Thoracic aorta (tissue), 2 donors: Measurements from ENCODE around the gene FURIN. TPM values are rescaled to one million over a fixed set of nuclear protein-coding genes. Genes with fewer than 3 reads are reported as not detected.
A peak's percentile ranks its signal among the peaks of the same experiment; 100 is the strongest.

Source experiments
- ATAC-seq: fragments of 150-250 bp; one replicate; pipeline ENCODE4 v1.8.0; 2017; ENCODE audit warnings: low read depth; ENCODE audit not compliant: insufficient number of reproducible peaks, low FRiP score
- DNase-seq: peaks from one replicate; pipeline ENCODE4 v3.0.0-alpha.2; 2020; ENCODE audit warnings: low spot score
- H3K27ac ChIP-seq, 2 donors: fragments of 200-600 bp; sonication (generic); 1 replicate in 1 of 2; 2 replicates in 1 of 2; pipeline ENCODE4 v1.5.1; 2016; ENCODE audit warnings: mild to moderate bottlenecking in 2 of 2, moderate library complexity in 2 of 2
- H3K27me3 ChIP-seq: fragments of 200-600 bp; sonication (generic); replicated peaks from 2 replicates; pipeline ENCODE4 v1.6.0; 2016; ENCODE audit warnings: mild to moderate bottlenecking; ENCODE audit not compliant: insufficient read depth
- H3K36me3 ChIP-seq: fragments of 200-600 bp; sonication (generic); one replicate; pipeline ENCODE4 v1.5.1; 2016
- H3K4me1 ChIP-seq, 2 donors: fragments of 200-600 bp; sonication (generic); 1 replicate in 1 of 2; 2 replicates in 1 of 2; pipeline versions ENCODE4 v1.5.1 to v1.6.0; 2016; ENCODE audit warnings: low read depth in 2 of 2, mild to moderate bottlenecking in 1 of 2; ENCODE audit not compliant: control insufficient read depth in 1 of 2
- H3K4me3 ChIP-seq: fragments of 200-600 bp; sonication (generic); 2 replicates; pipeline ENCODE4 v1.5.1; 2016; ENCODE audit warnings: mild to moderate bottlenecking
- H3K9me3 ChIP-seq: fragments of 200-600 bp; sonication (generic); 2 replicates; pipeline ENCODE4 v1.5.1; 2016
- total RNA-seq, 2 donors: library from RNA; depleted of rRNA; stranded (reverse); fragments of >200 nt; gene quantifications; one replicate each; pipeline versions ENCODE4 v1.1.0 to v1.2.3, GENCODE V29; 2016
- TF ChIP-seq, protein P1 (sequence below): fragments of 200-600 bp; sonication (generic); IDR thresholded peaks from one replicate; pipeline ENCODE4 v1.5.1; 2019; ENCODE audit warnings: antibody characterized with exemption

FURIN gene
- total RNA-seq, 2 donors from 2014 or later = 78.4 to 89.7 TPM

DNA sequence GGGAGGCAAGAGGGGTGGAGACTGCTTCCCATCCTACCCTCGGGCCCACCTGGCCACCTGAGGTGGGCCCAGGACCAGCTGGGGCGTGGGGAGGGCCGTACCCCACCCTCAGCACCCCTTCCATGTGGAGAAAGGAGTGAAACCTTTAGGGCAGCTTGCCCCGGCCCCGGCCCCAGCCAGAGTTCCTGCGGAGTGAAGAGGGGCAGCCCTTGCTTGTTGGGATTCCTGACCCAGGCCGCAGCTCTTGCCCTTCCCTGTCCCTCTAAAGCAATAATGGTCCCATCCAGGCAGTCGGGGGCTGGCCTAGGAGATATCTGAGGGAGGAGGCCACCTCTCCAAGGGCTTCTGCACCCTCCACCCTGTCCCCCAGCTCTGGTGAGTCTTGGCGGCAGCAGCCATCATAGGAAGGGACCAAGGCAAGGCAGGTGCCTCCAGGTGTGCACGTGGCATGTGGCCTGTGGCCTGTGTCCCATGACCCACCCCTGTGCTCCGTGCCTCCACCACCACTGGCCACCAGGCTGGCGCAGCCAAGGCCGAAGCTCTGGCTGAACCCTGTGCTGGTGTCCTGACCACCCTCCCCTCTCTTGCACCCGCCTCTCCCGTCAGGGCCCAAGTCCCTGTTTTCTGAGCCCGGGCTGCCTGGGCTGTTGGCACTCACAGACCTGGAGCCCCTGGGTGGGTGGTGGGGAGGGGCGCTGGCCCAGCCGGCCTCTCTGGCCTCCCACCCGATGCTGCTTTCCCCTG lies 13.8 kb downstream of the FURIN start:
- H3K36me3 ChIP-seq = peaks cover 48% of the 10 kb centered on the region
- H3K27ac ChIP-seq = peak overlapping the region in 1 of 2 donors; percentile 98
- H3K27me3 ChIP-seq = no peaks in the 10 kb centered on the region
- no peak for ATAC-seq
- no peak for DNase-seq
- TF ChIP-seq, protein P1, sequence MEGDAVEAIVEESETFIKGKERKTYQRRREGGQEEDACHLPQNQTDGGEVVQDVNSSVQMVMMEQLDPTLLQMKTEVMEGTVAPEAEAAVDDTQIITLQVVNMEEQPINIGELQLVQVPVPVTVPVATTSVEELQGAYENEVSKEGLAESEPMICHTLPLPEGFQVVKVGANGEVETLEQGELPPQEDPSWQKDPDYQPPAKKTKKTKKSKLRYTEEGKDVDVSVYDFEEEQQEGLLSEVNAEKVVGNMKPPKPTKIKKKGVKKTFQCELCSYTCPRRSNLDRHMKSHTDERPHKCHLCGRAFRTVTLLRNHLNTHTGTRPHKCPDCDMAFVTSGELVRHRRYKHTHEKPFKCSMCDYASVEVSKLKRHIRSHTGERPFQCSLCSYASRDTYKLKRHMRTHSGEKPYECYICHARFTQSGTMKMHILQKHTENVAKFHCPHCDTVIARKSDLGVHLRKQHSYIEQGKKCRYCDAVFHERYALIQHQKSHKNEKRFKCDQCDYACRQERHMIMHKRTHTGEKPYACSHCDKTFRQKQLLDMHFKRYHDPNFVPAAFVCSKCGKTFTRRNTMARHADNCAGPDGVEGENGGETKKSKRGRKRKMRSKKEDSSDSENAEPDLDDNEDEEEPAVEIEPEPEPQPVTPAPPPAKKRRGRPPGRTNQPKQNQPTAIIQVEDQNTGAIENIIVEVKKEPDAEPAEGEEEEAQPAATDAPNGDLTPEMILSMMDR = no peak
- H3K4me1 ChIP-seq = peaks cover 28 to 32% of the 10 kb centered on the region in 2 donors
- no peaks in the 10 kb centered on the region for H3K9me3 ChIP-seq
- no peak overlapping the region for H3K4me3 ChIP-seq

DNA sequence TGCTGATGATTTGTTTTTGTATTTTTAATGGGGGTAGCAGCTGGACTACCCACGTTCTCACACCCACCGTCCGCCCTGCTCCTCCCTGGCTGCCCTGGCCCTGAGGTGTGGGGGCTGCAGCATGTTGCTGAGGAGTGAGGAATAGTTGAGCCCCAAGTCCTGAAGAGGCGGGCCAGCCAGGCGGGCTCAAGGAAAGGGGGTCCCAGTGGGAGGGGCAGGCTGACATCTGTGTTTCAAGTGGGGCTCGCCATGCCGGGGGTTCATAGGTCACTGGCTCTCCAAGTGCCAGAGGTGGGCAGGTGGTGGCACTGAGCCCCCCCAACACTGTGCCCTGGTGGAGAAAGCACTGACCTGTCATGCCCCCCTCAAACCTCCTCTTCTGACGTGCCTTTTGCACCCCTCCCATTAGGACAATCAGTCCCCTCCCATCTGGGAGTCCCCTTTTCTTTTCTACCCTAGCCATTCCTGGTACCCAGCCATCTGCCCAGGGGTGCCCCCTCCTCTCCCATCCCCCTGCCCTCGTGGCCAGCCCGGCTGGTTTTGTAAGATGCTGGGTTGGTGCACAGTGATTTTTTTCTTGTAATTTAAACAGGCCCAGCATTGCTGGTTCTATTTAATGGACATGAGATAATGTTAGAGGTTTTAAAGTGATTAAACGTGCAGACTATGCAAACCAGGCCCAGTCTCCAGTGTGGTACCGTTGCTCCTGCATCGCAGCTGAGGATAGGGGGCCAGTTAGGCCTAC lies 14.6 kb downstream of the FURIN start:
- Histone ChIP-seq H3K4me3 (no peak overlapping the region), H3K36me3 (peaks cover 46% of the 10 kb centered on the region), H3K9me3 (no peaks in the 10 kb centered on the region), H3K4me1 (peaks cover 28 to 32% of the 10 kb centered on the region in 2 donors), H3K27me3 (no peaks in the 10 kb centered on the region), H3K27ac (peak overlapping the region; percentile 88 to 98)
- no peak for DNase-seq
- TF ChIP-seq, protein P1 = no peak
- no peak for ATAC-seq

DNA sequence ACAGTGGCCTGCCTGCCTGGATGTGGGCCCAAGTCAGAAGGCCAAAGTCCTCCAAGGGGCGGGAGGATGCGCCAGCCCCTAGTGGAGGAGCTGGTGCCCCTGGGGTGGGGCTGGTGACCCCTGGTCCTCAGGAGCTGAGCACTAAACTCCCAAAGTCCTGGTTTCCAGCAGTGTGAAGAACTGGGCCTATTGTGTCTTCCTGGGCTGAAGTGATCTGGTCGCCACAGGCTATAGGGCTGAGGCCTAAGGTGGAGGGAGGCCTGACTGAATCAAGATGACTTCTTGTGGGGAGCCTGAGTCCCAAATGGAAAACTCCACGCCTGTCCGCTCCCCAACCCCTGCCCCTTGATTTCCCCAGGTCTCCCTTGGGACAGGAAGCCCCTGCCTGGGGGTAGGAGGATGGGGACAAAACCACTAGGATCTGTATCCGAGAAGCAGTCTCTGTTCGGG lies 15.2 kb downstream of the FURIN start:
- Histone ChIP-seq H3K9me3 (no peaks in the 10 kb centered on the region), H3K4me3 (peak overlapping the region; percentile 87), H3K4me1 (peaks cover 28 to 32% of the 10 kb centered on the region in 2 donors), H3K36me3 (peaks cover 41% of the 10 kb centered on the region), H3K27ac (peak overlapping the region; percentile 88 to 98), H3K27me3 (no peaks in the 10 kb centered on the region)
- TF ChIP-seq, protein P1 = no peak
- peak; percentile 9 for ATAC-seq
- DNase-seq = no peak

DNA sequence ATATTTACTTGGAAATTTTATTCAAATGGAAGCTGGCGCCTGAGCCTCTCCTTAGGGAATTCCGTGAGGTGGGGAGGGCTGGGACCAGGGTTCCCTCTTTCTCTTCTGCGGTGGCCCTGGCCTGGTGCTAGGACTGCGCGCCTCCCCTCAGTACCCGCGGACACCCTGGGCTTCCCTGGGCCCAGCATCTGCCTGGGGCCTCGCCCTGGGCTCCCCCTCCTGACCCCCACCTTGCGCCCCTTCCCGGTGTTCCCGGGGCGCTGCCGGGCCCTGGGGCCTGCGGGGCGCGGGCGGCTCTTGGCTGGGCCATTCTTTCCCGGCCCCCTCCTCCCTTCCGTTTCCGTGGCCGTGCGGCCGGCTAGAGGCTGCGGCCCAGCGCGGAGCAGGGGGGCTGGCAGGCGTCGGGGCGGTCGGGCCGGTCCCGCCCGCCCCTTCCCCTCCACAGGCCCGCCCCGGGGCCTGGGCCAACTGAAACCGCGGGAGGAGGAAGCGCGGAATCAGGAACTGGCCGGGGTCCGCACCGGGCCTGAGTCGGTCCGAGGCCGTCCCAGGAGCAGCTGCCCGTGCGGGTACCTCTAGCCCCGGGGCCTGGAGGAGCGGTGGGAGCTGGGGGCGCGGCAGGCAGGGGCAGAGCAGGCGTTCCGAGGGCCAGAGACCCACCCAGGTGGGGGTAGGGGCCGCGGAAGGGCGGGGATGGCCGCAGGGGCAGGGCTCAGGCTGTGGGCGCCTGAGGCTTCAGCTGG lies 15.8 kb downstream of the FURIN start, which contains the start of gene FES:
Gene FES (plus strand): TSS at position 529 of the 743 bp plus-strand sequence. CDS start 542 bp downstream, outside the sequence.
- no peak for DNase-seq
- peak within 1 kb of the TSS; percentile 88 to 98 for H3K27ac ChIP-seq
- H3K9me3 ChIP-seq = no peaks in the 10 kb centered on the region
- H3K36me3 ChIP-seq = peaks cover 37% of the 10 kb centered on the region
- ATAC-seq = peak; percentile 50
- no peaks in the 10 kb centered on the region for H3K27me3 ChIP-seq
- peaks cover 28 to 32% of the 10 kb centered on the region in 2 donors for H3K4me1 ChIP-seq
- peak within 1 kb of the TSS; percentile 87 for H3K4me3 ChIP-seq
- TF ChIP-seq, protein P1 = no peak
